ENCODE results near the gene SCT.
"Not testable (repeated sequence)": the region's sequence is repeated elsewhere in the genome, so short reads cannot be mapped to it uniquely, and the experiment has no call there.

- TF ChIP-seq CTCF (IDR thresholded peaks at IDR 0.05; ENCODE audit: poor library complexity, severe bottlenecking); SMC3 (conservative IDR thresholded peaks at IDR 0.05; ENCODE audit: poor library complexity); EZH2 (IDR thresholded peaks at IDR 0.05; ENCODE audit: borderline replicate concordance, insufficient read depth, low read length, poor library complexity, severe bottlenecking); REST (IDR thresholded peaks at IDR 0.05; ENCODE audit: borderline replicate concordance); EP300 (conservative IDR thresholded peaks at IDR 0.05; ENCODE audit: poor library complexity, severe bottlenecking); TAF1 (IDR thresholded peaks at IDR 0.05; ENCODE audit: low read depth); POLR2AphosphoS5 (IDR thresholded peaks at IDR 0.05); RAD21 (conservative IDR thresholded peaks at IDR 0.05): not testable (repeated sequence)
Measured at GRCh38 chr11:647672-648158, 20.7 kb upstream of the SCT start.

Measured in neural cell (in vitro differentiated cells).